Mammary epithelial cell (primary cell): ENCODE measurements around the gene DPP3.
"Not testable (repeated sequence)": the region's sequence is repeated elsewhere in the genome, so short reads cannot be mapped to it uniquely, and the experiment has no call there.

Experiments
- CTCF ChIP-seq, 2 donors: IDR thresholded peaks in 1 of 2; conservative IDR thresholded peaks in 1 of 2; 2 replicates each; pipeline ENCODE4 v1.5.1; 2011 to 2012; ENCODE audit warnings: inconsistent platforms in 2 of 2, low read length in 2 of 2, mild to moderate bottlenecking in 2 of 2, control low read depth in 1 of 2, low read depth in 1 of 2; ENCODE audit not compliant: insufficient read depth in 1 of 2; ENCODE audit errors: extremely low read depth in 1 of 2
- EZH2 ChIP-seq: IDR thresholded peaks from 2 replicates; pipeline ENCODE4 v1.6.1; 2012; ENCODE audit warnings: low read length, inconsistent platforms, borderline replicate concordance

DNA sequence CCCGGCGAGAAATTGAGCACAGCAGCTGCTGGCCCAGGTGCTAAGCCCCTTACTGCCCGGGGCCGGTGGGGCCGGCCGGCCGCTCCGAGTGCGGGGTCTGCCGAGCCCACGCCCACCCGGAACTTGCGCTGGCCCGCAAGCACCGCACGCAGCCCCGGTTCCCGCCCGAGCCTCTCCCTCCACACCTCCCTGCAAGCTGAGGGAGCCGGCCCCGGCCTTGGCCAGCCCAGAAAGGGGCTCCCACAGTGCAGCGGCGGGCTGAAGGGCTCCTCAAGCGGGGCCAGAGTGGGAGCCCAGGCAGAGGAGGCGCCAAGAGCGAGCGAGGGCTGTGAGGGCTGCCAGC, 39.3 kb upstream of the DPP3 start:
- not testable (repeated sequence) for TF ChIP-seq CTCF (conservative IDR thresholded peaks at IDR 0.05 in 1 of 2, IDR thresholded peaks at IDR 0.05 in 1 of 2; ENCODE audit: extremely low read depth in 1 of 2, insufficient read depth in 1 of 2, low read depth in 1 of 2, low read length in 2 of 2); EZH2
